Pulmonary artery endothelial cell (primary cell): Measurements from ENCODE around the gene FCRL6. TPM values are rescaled to one million over a fixed set of nuclear protein-coding genes. Genes with fewer than 3 reads are reported as not detected.

ENCODE experiments used
- DNase-seq: peaks from one replicate; pipeline ENCODE4 v3.0.0-alpha.2; 2011; ENCODE audit warnings: low read depth, low spot score
- total RNA-seq: library from RNA; depleted of rRNA; stranded (reverse); fragments of >200 nt; gene quantifications from 2 replicates; pipeline ENCODE4 v1.2.3, GENCODE V29; 2014

Gene FCRL6
- 0.07 TPM in 1 of 2 replicates, not detected in the other for total RNA-seq

- no peak for DNase-seq
Observed at GRCh38 chr1:159802111-159802510, at the start of gene FCRL6. FCRL6 (plus strand) TSS chr1:159802360; CDS start chr1:159802425, 65 bp downstream.

- DNase-seq: no peak
Observed at GRCh38 chr1:159753386-159753785, 48.8 kb upstream of the FCRL6 start.

GRCh38 chr1:159755451-159756007 is 46.6 kb upstream of the FCRL6 start:
- DNase-seq: no peak

GRCh38 chr1:159756397-159756796 is 45.8 kb upstream of the FCRL6 start:
- no peak for DNase-seq

- no peak for DNase-seq
Observed at GRCh38 chr1:159763686-159764085, 38.5 kb upstream of the FCRL6 start.

- DNase-seq: no peak
Observed at GRCh38 chr1:159765806-159766205, 36.4 kb upstream of the FCRL6 start.

GRCh38 chr1:159771127-159771895 is 30.8 kb upstream of the FCRL6 start:
- no peak for DNase-seq

GRCh38 chr1:159774465-159774864 is 27.7 kb upstream of the FCRL6 start:
- no peak for DNase-seq

GRCh38 chr1:159775716-159776115 is 26.4 kb upstream of the FCRL6 start:
- DNase-seq: no peak

GRCh38 chr1:159778266-159778665 is 23.9 kb upstream of the FCRL6 start:
- no peak for DNase-seq

- DNase-seq: peak; percentile 86
Observed at GRCh38 chr1:159779403-159779851, 22.7 kb upstream of the FCRL6 start.

- DNase-seq: peak; percentile 95
Observed at GRCh38 chr1:159780583-159781582, 21.3 kb upstream of the FCRL6 start, which contains the start of gene DUSP23. DUSP23 (plus strand) TSS chr1:159780962; CDS start chr1:159781101, 139 bp downstream.

GRCh38 chr1:159781992-159782391 is 20.2 kb upstream of the FCRL6 start:
- no peak for DNase-seq

- no peak for DNase-seq
Observed at GRCh38 chr1:159783724-159784123, 18.4 kb upstream of the FCRL6 start.

- no peak for DNase-seq
Observed at GRCh38 chr1:159786465-159786864, 15.7 kb upstream of the FCRL6 start.

- no peak for DNase-seq
Observed at GRCh38 chr1:159786966-159787365, 15.2 kb upstream of the FCRL6 start.

- DNase-seq: no peak
Observed at GRCh38 chr1:159790237-159790917, 11.8 kb upstream of the FCRL6 start.

- no peak for DNase-seq
Observed at GRCh38 chr1:159791031-159791430, 11.1 kb upstream of the FCRL6 start.

GRCh38 chr1:159791461-159791860 is 10.7 kb upstream of the FCRL6 start:
- DNase-seq: no peak

GRCh38 chr1:159795534-159795933 is 6.6 kb upstream of the FCRL6 start:
- no peak for DNase-seq

- peak; percentile 69 for DNase-seq
Observed at GRCh38 chr1:159798893-159799292, 3.3 kb upstream of the FCRL6 start.
